HG03342 (cell line): ENCODE results near the gene UQCRHL.
A peak's percentile ranks its signal among the peaks of the same experiment; 100 is the strongest.
"Not testable (repeated sequence)": the region's sequence is repeated elsewhere in the genome, so short reads cannot be mapped to it uniquely, and the experiment has no call there.

Experiments used
- ATAC-seq: cut with Tn5 transposase; IDR thresholded peaks from one replicate; pipeline ENCODE4 v1.9.1; 2021; ENCODE audit warnings: mild to moderate bottlenecking, moderate library complexity; ENCODE audit not compliant: unreplicated experiment

UQCRHL gene

DNA sequence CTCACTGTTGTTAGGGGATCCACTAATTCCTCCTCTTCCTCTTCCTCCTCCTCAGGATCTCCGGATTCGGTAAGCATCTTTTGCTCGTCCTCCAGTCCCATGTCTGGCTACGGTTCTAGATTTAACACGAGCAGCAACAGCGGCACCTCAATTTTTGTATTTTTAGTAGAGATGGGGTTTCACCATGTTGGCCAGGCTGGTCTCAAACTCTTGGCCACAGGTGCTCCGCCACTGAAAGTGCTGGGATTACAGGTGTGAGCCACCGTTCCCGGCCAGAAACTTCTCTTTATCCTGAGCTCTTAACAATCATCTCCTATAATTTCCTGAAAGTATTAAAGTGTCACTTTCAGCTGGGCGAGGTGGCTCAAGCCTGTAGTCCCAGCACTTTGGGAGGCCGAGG, at the start of gene UQCRHL:
UQCRHL (minus strand) TSS at position 101 of the 400 bp plus-strand sequence; CDS start at position 101, 0 bp downstream.
- ATAC-seq: not testable (repeated sequence)

DNA sequence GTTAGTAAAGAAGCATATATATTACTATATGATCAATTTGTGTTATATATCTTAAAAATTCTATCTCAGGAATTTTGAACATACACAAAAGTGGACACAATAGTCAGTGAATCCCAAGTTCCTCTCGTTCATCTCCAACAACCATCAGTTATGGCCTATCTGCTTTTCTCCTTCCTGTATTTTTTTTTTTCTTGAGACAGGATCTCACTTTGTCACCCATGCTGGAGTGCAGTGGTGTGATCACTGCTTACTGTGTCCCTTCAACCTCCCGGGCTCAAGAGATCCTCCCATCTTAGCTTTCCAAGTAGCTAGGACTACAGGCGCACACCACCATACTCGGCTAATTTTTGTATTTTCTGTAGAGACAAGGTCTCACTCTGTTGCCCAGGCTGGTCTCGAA, 49.4 kb upstream of the UQCRHL start:
- no peak for ATAC-seq

DNA sequence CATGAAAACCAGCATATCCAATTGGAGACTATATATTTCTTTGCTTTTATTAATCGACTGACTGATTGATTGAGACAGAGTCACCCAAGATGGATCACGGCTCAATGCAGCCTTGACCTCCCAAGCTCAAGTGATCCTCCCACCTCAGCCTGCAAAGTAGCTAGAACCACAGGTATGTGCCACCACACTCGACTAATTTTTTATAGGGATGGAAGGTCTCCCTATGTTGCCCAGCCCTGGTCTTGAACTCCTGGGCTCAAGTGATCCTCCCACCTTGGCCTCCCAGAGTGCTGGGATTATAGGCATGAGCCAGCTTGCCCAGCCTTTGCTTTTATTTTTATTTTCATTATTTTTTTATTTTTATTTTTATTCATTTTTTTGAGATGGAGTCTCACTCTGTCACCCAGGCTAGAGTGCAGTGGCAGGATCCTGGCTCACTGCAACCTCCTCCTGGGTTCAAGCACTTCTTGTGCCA, 45.4 kb upstream of the UQCRHL start:
- no peak for ATAC-seq

DNA sequence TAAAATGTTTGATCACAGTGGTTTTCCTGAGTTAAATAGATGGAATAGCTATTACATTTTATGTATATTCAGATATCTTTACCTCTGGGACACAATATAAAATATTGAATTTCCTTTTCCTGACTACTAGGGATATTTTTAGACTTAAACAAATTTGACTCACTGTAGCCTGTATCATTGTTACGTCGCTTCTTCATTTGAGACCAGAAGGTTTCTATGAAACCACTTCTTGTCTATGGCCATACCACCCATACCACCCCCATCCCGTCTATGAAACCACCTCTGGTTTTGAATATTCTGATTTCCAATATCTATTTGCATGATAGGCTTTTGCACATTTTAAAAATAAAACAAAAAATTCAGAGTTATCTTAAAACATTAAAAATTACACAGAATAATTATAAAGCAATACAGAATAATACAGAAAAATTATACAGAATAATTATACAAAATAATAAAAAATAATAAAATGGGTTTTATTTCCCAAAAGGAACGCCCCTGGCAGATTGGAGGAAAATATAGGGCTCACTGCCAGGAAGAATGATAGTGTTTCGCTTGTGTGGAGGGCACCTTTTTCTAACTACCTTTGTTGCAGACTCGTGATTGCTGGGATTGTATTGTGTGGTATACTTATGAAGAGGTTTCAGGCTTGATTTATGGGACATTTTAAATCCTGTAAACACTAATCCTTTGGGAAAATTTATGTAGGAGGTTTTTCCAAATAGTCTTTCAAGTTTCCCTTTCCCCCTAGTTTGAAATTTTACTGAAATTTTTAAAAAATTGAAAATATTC, 44.8 kb upstream of the UQCRHL start:
- ATAC-seq: no peak

DNA sequence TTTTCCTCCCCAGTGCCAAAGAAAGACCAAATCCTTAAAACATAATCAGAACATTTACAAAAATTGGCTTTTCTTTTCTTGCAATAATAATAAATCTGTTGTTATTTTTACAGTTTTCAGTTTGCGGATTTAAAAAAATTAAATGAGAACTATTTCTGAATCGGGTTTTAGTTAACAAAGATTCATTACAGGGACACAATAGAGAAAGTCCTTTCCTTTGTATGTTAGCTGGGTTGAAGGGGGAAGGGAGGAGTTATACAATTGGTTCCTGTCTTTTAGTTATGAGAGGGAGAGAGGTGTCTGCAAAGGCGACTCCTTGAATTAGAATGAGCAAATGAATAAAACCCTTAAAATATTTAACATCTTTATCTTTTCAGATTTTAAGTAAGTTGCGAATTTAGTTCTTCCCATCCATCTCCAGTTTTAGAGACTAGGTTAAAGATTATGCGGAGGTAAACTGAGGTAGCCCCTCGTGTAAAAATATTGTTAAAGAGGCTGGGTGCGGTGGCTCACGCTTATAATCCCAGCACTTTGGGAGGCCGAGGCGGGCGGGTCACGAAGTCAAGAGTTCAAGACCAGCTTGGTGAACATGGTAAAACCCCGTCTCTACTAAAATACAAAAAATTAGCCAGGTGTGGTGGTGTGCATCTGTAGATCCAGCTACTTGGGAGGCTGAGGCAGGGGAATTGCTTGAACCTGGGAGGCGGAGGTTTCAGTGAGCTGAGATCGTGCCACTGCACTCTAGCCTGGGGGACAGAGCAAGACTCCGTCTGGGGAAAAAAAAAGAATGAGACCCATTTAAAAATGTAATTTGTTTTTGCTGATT, 44.0 kb upstream of the UQCRHL start:
- no peak for ATAC-seq

DNA sequence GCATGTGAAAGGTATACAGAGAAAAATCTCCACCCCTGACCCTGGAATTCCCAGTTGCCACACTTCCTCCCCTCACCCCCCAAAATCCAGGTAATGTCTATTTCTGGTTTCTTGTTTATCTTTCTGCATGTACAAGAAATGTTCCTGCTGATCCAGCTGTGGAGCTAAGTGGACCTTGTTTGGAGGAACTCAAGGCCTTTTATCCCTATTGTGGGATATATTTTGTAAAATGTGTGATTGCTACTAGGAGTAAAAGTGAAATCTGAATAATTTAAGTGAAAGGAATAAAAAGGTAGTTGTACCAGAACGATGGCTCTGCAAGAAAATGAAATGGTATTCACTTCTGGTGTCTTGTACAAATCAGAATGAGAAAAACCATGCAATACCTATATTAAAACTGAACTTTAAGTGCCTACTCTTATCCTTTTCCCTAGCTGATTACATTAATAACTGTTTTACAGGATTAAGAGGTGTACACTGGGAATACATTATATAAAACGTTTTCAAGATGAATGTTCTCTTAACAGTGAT, 43.1 kb upstream of the UQCRHL start:
- no peak for ATAC-seq

DNA sequence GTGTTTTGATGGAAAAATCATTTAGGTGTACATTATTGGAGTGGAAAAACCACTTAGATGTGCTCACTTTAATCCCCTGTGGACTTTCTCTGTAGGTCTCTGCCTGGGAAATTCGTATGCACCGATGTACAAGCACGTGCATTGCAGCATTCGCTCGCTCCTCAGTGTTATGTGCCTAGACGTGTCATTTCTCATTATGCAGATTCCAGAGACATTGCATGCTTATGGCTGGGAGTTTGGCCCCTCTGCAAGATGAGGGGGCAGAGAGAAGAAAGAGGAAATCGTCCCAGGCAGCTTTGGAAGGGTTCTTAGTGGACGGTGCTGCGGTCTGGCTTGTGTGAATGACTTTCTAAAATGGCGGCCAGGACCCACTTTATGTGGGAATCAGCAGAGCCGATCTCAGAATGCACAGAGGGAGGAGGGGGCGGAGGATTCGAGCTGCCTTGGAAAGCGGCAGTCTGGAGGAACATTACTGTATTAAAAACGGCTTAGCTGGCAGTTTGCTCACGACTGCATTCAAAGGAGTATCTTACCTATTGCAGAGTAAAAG, 42.4 kb upstream of the UQCRHL start:
- ATAC-seq: no peak

DNA sequence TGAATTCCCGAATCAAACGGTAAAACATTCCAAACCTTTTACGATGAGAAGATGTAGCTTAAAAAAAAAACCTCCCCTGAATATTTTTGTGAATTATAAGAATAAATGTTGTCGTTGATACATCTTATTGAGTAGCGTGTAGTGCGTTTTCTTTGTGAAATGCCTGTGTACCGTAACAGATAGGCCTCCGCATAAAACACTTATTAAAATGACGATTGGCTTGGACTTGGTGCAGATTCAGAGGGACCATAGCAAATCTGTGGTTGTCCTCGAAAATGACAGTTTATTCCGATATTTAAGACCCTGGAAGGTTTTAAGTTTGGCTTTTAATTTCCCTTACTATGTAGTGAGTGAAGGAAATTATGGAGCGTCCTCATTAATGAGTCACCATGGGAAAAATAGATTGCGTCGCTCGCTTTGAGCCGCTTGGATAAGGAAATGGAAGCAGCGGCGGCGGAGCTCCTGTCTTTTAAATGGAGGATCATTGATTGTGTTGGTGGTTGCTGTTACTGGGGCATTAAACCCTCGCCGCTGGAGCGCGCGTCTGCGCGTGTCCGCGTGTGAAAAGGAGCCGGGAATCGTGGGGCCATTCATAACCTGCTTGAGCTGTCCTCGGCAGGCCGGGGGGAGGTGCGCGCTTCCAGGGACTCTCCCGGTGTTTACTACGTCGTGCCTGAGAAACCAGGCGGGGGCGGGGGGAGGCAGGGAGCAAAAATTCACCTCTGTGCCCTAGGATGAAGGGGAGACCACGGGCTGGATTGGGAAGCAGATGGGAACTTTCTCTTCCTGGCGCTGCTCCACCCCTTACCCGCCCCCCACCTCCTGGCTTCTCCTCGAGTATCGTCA, 41.7 kb upstream of the UQCRHL start:
- no peak for ATAC-seq

DNA sequence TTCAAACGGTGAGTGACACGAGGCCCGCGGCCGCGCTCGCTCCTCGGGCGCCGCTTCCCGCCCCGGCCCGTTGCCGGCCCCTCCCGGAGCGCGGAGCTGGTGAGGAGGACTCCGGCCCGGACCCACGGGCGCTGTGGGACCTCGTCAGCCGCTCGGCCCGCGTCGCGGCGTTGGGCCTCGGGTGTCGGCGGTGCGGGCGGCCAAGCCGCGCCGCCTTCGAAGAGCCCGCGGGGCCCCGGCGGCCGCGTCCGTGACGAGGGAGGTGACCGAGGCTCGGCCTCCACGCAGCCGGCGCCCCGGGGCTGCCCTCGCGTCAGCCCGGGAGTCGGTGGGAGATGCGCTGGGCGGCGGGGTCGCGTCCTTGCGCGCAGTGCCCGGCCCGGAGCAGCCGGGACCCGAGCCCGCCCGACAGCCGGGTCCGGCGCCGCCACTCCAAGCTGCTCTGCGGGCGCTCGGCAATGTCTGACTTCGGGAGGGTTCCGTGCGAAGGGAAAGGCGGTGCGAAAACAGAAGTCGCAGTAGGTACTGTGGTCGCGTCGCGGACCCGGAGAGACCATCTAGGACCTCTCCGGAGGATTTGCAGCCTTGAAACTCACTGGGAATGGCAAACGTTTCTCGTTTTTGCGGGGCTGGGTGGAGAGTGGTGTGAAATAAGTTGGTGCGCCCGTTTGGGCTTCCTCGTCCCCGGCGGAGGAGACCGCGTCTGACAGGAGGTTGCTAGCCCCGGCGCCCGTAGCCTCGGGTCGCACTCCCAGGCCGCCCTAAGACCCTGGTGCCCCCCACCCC, 40.9 kb upstream of the UQCRHL start:
- no peak for ATAC-seq

DNA sequence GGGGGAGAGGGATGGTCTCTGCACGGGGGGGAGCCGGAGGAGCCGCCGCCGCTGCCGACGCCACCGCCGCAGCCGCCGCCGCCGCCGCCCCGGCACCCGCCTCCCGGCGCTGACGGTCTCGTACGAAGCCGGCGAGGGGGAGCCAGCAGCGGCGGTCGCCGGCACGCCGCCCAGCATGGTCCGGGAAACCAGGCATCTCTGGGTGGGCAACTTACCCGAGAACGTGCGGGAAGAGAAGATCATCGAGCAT, 40.4 kb upstream of the UQCRHL start:
- no peak for ATAC-seq

DNA sequence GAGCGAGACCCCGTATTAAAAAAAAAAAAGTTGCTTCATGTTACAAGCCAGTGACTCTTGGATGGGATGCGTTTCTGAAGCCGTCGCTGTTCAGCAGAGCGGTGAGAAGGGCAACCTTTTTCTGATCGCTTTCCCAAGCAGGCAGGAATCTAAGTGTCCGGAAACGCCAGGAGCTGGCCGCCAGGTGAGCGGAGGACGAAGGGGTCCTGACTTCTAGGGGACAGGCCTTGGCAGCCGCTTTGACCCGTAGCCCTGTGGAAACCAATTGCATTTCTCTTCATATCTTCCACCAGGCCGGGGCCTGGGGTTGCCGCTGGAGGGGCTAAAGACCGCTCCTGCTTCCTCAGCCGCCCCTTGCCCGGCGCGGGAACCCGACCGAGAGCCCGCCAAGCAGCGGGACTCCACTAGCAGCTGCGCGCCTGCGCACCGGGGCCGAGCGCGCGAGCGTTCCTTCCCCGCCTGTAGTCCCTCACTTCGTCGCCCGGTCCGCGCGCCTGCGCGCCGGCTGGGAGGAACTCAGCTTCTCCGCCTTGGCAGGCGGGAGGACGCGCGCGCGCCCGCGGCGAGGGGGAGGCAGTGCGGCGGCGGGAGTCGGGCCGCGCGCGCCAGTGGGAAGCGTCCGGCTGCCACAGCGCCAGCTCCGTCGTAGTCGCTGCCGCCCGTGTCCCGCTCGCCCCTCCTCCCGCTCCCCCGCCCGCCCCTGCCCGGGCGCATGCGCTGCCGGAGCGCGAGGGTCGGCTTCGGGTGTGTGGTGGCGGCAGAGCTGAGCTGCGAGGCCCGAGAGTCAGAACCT, 39.8 kb upstream of the UQCRHL start, which contains the start of gene SPEN:
SPEN (plus strand) TSS at position 608 of the 793 bp plus-strand sequence. CDS start 361 bp downstream, outside the sequence.
- ATAC-seq: peak; percentile 60

DNA sequence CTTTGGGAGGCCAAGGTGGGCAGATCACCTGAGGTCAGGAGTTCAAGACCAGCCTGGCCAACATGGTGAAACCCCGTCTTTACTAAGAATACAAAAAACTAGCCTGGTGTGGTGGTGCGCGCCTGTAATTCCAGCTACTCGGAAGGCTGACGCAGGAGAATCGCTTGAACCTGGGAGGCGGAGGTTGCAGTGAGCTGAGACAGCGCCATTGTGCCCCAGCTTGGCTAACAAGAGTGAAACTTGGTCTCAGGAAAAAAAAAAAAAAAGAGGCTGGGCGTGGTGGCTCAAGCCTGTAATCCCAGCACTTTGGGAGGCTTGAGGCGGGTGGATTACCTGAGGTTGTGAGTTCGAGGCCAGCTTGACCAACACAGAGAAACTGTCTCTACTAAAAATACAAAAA, 38.6 kb upstream of the UQCRHL start:
- ATAC-seq: not testable (repeated sequence)

DNA sequence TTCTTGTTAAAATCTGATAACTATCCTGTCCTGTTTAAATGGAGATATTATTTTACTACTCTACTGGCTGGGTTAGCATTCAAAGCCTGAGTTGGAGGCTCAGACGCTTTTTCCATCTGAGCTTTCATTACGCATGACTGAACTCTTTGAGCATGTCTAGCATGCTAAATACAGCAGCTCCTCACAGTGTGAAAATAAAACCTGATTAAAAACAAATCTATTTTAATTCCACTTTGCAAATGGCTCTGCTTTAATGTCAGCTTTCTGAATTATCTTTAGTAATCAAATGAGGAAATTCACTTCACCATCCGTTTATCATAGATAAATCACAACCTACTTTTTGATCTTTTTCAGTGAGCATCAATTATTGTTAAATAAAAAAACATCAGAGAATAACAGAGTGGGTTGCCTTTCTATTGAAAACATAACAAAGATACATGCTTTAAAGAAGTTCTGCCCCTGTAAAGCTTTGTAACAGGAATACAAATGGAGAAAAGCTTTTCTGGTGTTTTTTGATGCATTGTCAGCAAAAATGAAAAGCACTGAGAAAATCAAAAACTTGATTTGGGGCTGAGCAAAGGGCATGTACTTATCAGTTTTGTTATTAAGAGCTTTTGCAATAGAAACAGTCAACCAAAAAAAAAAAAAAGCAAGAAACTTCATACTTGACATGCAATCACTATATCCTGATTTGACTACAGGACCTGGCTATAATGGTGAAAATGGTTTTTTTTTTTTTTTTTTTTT, 36.5 kb upstream of the UQCRHL start:
- no peak for ATAC-seq

DNA sequence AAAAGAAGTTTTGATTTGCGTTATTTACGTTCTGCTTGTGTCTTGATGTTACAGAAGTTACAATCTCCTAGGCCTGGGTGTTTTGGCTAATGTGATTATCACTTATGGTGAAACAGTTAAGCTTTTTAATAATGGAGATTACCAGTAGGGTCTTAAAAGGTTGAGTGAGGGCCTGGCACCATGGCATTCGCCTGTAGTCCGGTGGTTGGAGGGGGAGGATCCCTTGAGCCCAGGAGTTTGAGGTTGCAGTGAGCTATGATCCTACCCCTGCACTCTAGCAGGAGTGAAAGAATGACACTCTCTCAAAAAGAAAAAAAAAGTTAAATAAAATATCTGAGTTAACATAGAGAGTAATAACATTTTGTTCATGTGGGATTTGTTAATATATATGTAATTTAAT, 31.3 kb upstream of the UQCRHL start:
- no peak for ATAC-seq

DNA sequence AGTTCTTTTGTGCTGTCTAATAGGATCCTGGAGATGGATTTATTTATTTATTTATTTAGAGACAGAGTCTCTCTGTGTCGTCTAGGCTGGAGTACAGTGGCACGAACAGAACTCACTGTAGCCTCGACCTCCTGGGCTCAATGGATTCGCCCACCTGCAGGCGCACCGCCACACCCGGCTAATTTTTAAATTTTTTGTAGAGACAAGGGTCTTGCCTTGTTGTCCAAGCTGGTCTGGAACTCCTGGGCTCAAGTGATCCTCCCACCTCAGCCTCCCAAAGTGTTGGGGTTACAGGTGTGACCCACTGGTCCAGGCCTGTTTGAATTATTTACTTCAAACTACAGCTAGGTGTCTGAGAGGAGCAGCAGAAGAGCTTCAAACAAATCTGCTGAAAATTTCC, 30.5 kb upstream of the UQCRHL start:
- no peak for ATAC-seq

DNA sequence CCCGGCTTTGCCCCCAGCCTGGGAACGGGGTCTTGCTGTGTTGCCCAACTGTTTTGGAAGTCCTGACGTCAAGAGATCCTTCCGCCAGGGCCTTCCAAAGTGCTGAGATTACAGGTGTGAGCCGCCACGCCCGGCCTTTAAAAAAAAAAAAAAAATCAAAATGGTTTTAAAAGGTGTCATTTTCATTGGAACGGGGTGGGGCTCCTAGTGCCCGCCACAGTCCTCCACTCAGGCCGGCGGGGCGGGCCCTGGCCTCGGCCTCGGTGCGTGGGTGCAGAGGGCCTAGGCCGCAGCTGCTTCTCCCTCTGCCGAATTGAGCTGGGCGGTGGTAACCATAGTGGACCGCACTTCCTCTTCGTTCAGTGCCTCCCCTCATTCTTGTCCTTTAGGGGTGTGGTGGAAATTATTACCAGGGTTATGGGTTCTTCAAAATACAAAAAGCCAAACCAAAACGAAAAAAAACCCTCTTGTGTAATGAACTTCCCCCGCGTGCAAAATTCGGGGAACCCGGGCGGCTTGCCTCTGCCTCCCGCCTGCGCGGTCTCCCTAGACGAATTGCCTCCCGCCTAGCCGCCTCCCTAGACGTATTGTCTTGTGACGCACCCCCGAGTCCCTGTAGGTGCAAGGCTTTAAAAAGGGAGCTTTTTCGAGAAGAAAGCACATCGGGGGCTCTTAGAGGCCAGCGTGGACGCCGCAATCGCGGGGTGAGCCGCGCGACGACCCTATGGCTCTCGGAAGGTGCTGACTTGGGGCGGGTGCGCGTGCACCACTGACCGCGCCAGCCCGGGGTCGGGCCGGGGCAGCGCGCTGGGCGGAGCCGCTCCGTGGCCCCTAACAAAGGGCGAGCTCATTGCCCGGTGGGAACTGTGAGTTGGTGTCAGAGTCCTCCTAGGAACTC, 29.6 kb upstream of the UQCRHL start:
- no peak for ATAC-seq

DNA sequence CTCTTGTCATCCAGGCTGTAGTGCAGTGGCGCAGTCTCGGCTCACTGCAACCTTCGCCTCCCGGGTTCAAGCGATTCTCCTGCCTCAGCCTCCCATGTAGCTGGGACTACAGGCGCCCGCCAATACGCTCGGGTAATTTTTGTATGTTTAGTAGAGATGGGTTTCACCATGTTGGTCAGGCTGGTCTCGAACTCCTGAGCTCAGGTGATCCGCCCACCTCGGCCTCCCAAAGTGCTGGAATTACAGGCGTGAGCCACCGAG, 29.0 kb upstream of the UQCRHL start:
- not testable (repeated sequence) for ATAC-seq
